Caco-2 (cell line): ENCODE results near the gene PADI2. TPM values are rescaled to one million over a fixed set of nuclear protein-coding genes. Genes with fewer than 3 reads are reported as not detected.

Experiments
- BruUV-seq: library from RNA; stranded (reverse); fragments of 400-500 nt; replicated peaks from 2 replicates; lab custom pipeline; 2021; lab: Mats Ljungman, UMichigan
- CTCF ChIA-PET: fragments of 300-600 bp; sonication (Branson Sonifier 250); formaldehyde crosslinking; loops from one replicate; lab custom pipeline; 2022; ENCODE audit warnings: antibody characterized with exemption; lab: Charles Lee
- POLR2A ChIA-PET: fragments of 300-600 bp; sonication (Branson Sonifier 250); formaldehyde crosslinking; loops from one replicate; lab custom pipeline; 2022; ENCODE audit warnings: antibody characterized with exemption; lab: Charles Lee
- DNase-seq, 2 experiments: peaks; one replicate each; pipeline versions ENCODE4 v3.0.0 to v3.0.0-alpha.2; 2020 to 2022
- H3K27me3 ChIP-seq: replicated peaks from 2 replicates; pipeline ENCODE4 v1.6.0; 2011; ENCODE audit warnings: low read length; ENCODE audit not compliant: control insufficient read depth, insufficient read depth
- H3K36me3 ChIP-seq: 2 replicates; pipeline ENCODE4 v1.5.1; 2011; ENCODE audit warnings: low read length; ENCODE audit not compliant: control insufficient read depth, insufficient read depth
- H3K4me1 ChIP-seq: fragments of 250-450 bp; sonication (Bioruptor Pico); 2 replicates; pipeline ENCODE4 v1.5.1; 2020; ENCODE audit warnings: mild to moderate bottlenecking
- H3K4me3 ChIP-seq: 2 replicates; pipeline ENCODE4 v1.5.1; 2011; ENCODE audit warnings: low read depth, mild to moderate bottlenecking, control low read depth, low read length
- H3K9me3 ChIP-seq: fragments of 250-450 bp; sonication (Bioruptor Pico); 2 replicates; pipeline ENCODE4 v1.5.1; 2020; ENCODE audit warnings: mild to moderate bottlenecking, moderate library complexity
- H3K27ac Mint-ChIP-seq: one replicate; pipeline ENCODE4 v1.8.0; 2022; ENCODE audit warnings: mixed read lengths; ENCODE audit not compliant: unreplicated experiment
- H3K27me3 Mint-ChIP-seq: one replicate; pipeline ENCODE4 v1.8.0; 2022; ENCODE audit warnings: mixed read lengths; ENCODE audit not compliant: insufficient read depth, unreplicated experiment
- H3K36me3 Mint-ChIP-seq: one replicate; pipeline ENCODE4 v1.8.0; 2022; ENCODE audit warnings: mild to moderate bottlenecking, mixed read lengths; ENCODE audit not compliant: insufficient read depth, unreplicated experiment
- H3K4me1 Mint-ChIP-seq: one replicate; pipeline ENCODE4 v1.8.0; 2022; ENCODE audit warnings: low read depth, mixed read lengths; ENCODE audit not compliant: unreplicated experiment
- H3K4me3 Mint-ChIP-seq: one replicate; pipeline ENCODE4 v1.8.0; 2022; ENCODE audit warnings: mild to moderate bottlenecking, moderate library complexity, mixed read lengths; ENCODE audit not compliant: unreplicated experiment
- H3K9me3 Mint-ChIP-seq: one replicate; pipeline ENCODE4 v1.8.0; 2022; ENCODE audit warnings: mixed read lengths; ENCODE audit not compliant: unreplicated experiment
- intact Hi-C: fragments of 100-400 bp; cut with micrococcal nuclease; formaldehyde crosslinking; loops from one replicate; pipeline ENCODE4 v1.10.0; 2022; ENCODE audit not compliant: unreplicated experiment
- total RNA-seq: library from RNA; stranded (reverse); gene quantifications from 2 replicates; pipeline ENCODE4 v1.2.3, GENCODE V29; 2022
- TF ChIP-seq, protein P1 (sequence below), 2 experiments: fragments of 200-600 bp in 1 of 2; IDR thresholded peaks; 1 replicate in 1 of 2; 2 replicates in 1 of 2; pipeline versions ENCODE4 v1.5.1 to v1.8.0; 2011 to 2022; ENCODE audit warnings: antibody characterized with exemption in 1 of 2, control low read depth in 1 of 2, inconsistent platforms in 1 of 2, low read depth in 1 of 2, low read length in 1 of 2, mild to moderate bottlenecking in 1 of 2, moderate library complexity in 1 of 2; ENCODE audit not compliant: insufficient read depth in 1 of 2, severe bottlenecking in 1 of 2, unreplicated experiment in 1 of 2

Gene PADI2
- total RNA-seq, 1 experiment from 2014 or later: 0.73 TPM

DNA sequence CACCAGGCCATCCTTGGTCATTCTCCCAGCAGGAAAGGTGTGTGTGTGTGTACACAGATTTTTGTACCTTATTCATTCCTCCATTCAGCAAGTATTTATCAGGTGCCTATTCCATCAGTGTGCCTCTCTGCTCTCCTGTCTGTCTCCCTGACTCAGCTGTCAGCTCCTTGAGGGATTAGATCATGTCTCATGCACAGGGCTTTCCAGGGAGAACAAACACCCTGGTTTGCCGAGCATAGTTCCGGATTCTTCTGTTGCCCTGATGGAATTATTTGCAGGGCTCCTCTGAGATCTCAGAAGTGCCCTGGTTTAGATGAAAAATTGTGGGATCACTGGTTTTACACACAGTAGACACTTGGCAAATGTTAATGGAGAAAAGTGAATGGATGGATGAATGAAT, 57.4 kb downstream of the PADI2 start:
- H3K4me3 Mint-ChIP-seq: no peak overlapping the region
- CTCF ChIA-PET: no interaction called here
- no peaks in the 10 kb centered on the region for H3K27me3 Mint-ChIP-seq
- H3K36me3 ChIP-seq: no peaks in the 10 kb centered on the region
- no peaks in the 10 kb centered on the region for H3K27me3 ChIP-seq
- DNase-seq: no peak
- no peak overlapping the region for H3K27ac Mint-ChIP-seq
- H3K9me3 ChIP-seq: peaks cover 5% of the 10 kb centered on the region; the same call in 1 of the 2 replicates
- H3K4me3 ChIP-seq: no peak overlapping the region
- no peaks in the 10 kb centered on the region for H3K9me3 Mint-ChIP-seq
- H3K36me3 Mint-ChIP-seq: no peaks in the 10 kb centered on the region
- BruUV-seq: no TSS peak
- H3K4me1 Mint-ChIP-seq: no peaks in the 10 kb centered on the region
- TF ChIP-seq, protein P1, sequence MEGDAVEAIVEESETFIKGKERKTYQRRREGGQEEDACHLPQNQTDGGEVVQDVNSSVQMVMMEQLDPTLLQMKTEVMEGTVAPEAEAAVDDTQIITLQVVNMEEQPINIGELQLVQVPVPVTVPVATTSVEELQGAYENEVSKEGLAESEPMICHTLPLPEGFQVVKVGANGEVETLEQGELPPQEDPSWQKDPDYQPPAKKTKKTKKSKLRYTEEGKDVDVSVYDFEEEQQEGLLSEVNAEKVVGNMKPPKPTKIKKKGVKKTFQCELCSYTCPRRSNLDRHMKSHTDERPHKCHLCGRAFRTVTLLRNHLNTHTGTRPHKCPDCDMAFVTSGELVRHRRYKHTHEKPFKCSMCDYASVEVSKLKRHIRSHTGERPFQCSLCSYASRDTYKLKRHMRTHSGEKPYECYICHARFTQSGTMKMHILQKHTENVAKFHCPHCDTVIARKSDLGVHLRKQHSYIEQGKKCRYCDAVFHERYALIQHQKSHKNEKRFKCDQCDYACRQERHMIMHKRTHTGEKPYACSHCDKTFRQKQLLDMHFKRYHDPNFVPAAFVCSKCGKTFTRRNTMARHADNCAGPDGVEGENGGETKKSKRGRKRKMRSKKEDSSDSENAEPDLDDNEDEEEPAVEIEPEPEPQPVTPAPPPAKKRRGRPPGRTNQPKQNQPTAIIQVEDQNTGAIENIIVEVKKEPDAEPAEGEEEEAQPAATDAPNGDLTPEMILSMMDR (IDR thresholded peaks at IDR 0.05; ENCODE audit: insufficient read depth in 1 of 2, low read depth in 1 of 2, low read length in 1 of 2, severe bottlenecking in 1 of 2, unreplicated experiment in 1 of 2): no peak
- POLR2A ChIA-PET: no interaction called here
- intact Hi-C loops: no loop called here
- no peaks in the 10 kb centered on the region for H3K4me1 ChIP-seq

DNA sequence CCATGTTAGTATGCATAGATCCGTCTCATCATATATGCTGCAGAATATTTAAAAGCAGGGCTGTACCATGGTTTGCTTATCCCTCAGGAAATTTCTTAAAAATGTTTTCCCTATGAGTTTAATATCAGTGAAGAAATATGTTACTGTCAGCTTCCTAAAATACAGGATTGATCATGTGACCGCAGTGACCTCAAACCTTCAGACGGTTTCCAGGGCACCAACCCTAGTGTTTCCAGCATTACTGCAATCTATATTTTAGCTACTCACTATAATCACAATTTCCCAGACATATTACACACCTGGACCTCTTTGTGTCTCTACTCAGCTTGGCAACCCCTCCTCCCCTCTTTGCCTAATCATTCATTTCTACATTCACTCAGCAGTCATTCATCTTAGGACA, 57.8 kb downstream of the PADI2 start:
- no peaks in the 10 kb centered on the region for H3K4me1 Mint-ChIP-seq
- intact Hi-C loops: no loop called here
- no peak overlapping the region for H3K4me3 ChIP-seq
- no peaks in the 10 kb centered on the region for H3K36me3 Mint-ChIP-seq
- BruUV-seq: no TSS peak
- H3K36me3 ChIP-seq: no peaks in the 10 kb centered on the region
- no peaks in the 10 kb centered on the region for H3K4me1 ChIP-seq
- ChIA-PET POLR2A (no interaction called here), CTCF (no interaction called here)
- H3K9me3 Mint-ChIP-seq: no peaks in the 10 kb centered on the region
- H3K27me3 Mint-ChIP-seq: no peaks in the 10 kb centered on the region
- no peaks in the 10 kb centered on the region for H3K27me3 ChIP-seq
- no peak overlapping the region for H3K27ac Mint-ChIP-seq
- no peak for DNase-seq
- H3K4me3 Mint-ChIP-seq: no peak overlapping the region
- H3K9me3 ChIP-seq: peaks cover 5% of the 10 kb centered on the region; the same call in 1 of the 2 replicates
- TF ChIP-seq, protein P1 (IDR thresholded peaks at IDR 0.05; ENCODE audit: insufficient read depth in 1 of 2, low read depth in 1 of 2, low read length in 1 of 2, severe bottlenecking in 1 of 2, unreplicated experiment in 1 of 2): no peak

- CTCF ChIA-PET: no interaction called here
- no peaks in the 10 kb centered on the region for H3K36me3 Mint-ChIP-seq
Measured at GRCh38 chr1:17060306-17060749, 58.9 kb downstream of the PADI2 start.

More at GRCh38 chr1:17060306-17060749, 58.9 kb downstream of the PADI2 start:
- Histone ChIP-seq H3K36me3 (no peaks in the 10 kb centered on the region), H3K9me3 (peaks cover 5% of the 10 kb centered on the region; the same call in 1 of the 2 replicates), H3K4me1 (no peaks in the 10 kb centered on the region), H3K27me3 (no peaks in the 10 kb centered on the region), H3K4me3 (no peak overlapping the region)
- DNase-seq: no peak
- POLR2A ChIA-PET: no interaction called here
- TF ChIP-seq, protein P1 (IDR thresholded peaks at IDR 0.05; ENCODE audit: insufficient read depth in 1 of 2, low read depth in 1 of 2, low read length in 1 of 2, severe bottlenecking in 1 of 2, unreplicated experiment in 1 of 2): no peak
- intact Hi-C loops: no loop called here
- Mint-ChIP-seq H3K27me3 (no peaks in the 10 kb centered on the region), H3K4me3 (no peak overlapping the region), H3K9me3 (no peaks in the 10 kb centered on the region), H3K4me1 (no peaks in the 10 kb centered on the region), H3K27ac (no peak overlapping the region)
- BruUV-seq: no TSS peak
